NT2/D1 (cell line): ENCODE results near the gene CTNNA3.

ENCODE experiments used
- SUZ12 ChIP-seq: IDR thresholded peaks from 2 replicates; pipeline ENCODE4 v1.6.1; 2011; ENCODE audit not compliant: insufficient read length, insufficient read depth; ENCODE audit errors: extremely low read depth
- YY1 ChIP-seq: IDR thresholded peaks from 2 replicates; pipeline ENCODE4 v1.6.1; 2011; ENCODE audit not compliant: insufficient read length, insufficient read depth
- ZNF274 ChIP-seq: IDR thresholded peaks from 2 replicates; pipeline ENCODE4 v1.6.1; 2011; ENCODE audit warnings: mild to moderate bottlenecking, low read depth, low read length

DNA sequence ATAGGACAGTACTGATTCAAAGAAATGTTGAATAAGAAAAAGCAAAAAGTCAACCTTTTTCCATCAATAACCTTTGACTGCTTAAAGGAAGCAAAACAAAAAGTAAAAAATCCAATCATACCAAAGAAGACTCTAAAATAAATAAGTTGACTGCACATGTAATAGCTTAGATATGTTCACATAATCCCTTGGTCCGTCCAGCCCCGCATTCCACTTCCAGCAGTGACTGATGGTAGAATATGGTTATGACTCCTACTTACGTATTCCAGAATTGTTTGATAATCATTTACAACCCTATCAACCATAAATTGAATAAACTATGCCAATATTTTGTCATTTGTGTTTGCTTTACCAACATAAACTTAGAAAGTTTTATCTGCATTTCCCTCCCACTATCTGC is 77.9 kb downstream of the CTNNA3 start:
- no peak for TF ChIP-seq ZNF274
- no peak for TF ChIP-seq YY1
- no peak for TF ChIP-seq SUZ12
